GM23338 (cell line): Measurements from ENCODE around the gene C10orf105. TPM values are rescaled to one million over a fixed set of nuclear protein-coding genes. Genes with fewer than 3 reads are reported as not detected.
A peak's percentile ranks its signal among the peaks of the same experiment; 100 is the strongest.

Experiments used
- ATAC-seq: fragments of 200-7000 bp; cut with Tn5 transposase; 3 replicates; pipeline ENCODE4 v1.9.1; 2020
- DNase-seq: peaks from one replicate; pipeline ENCODE4 v3.0.0-alpha.2; 2015; ENCODE audit warnings: low spot score
- H2AFZ ChIP-seq: fragments of 200-600 bp; sonication (generic); 2 replicates; pipeline ENCODE4 v1.8.0; 2016; ENCODE audit warnings: antibody characterized with exemption, mild to moderate bottlenecking, moderate library complexity
- H3F3A ChIP-seq: fragments of 200-600 bp; sonication (generic); replicated peaks from 2 replicates; pipeline ENCODE4 v1.8.0; 2017; ENCODE audit warnings: antibody characterized with exemption, mixed run types, low read depth
- H3K27ac ChIP-seq: fragments of 200-600 bp; sonication (generic); 2 replicates; pipeline ENCODE4 v1.6.1; 2016; ENCODE audit warnings: low read depth
- H3K27me3 ChIP-seq: fragments of 200-600 bp; sonication (generic); 2 replicates; pipeline ENCODE4 v1.8.0; 2016; ENCODE audit warnings: mild to moderate bottlenecking, mixed run types, moderate library complexity; ENCODE audit not compliant: insufficient read depth
- H3K36me3 ChIP-seq: fragments of 200-600 bp; sonication (generic); 2 replicates; pipeline ENCODE4 v1.8.0; 2016; ENCODE audit warnings: mild to moderate bottlenecking; ENCODE audit not compliant: insufficient read depth
- H3K4me1 ChIP-seq: fragments of 200-600 bp; sonication (generic); 2 replicates; pipeline ENCODE4 v1.8.0; 2016; ENCODE audit warnings: mild to moderate bottlenecking, moderate library complexity; ENCODE audit not compliant: insufficient read depth
- H3K4me2 ChIP-seq: fragments of 200-600 bp; sonication (generic); 2 replicates; pipeline ENCODE4 v1.7.1; 2017; ENCODE audit warnings: mixed run types
- H3K4me3 ChIP-seq: fragments of 200-600 bp; sonication (generic); 2 replicates; pipeline ENCODE4 v1.6.1; 2016; ENCODE audit warnings: mixed run types
- H3K79me2 ChIP-seq: fragments of 200-600 bp; sonication (generic); replicated peaks from 2 replicates; pipeline ENCODE4 v1.8.0; 2017; ENCODE audit warnings: mild to moderate bottlenecking; ENCODE audit not compliant: insufficient read depth
- H3K9me2 ChIP-seq: fragments of 200-600 bp; sonication (generic); 2 replicates; pipeline ENCODE4 v1.8.0; 2017; ENCODE audit not compliant: insufficient read depth
- H4K20me1 ChIP-seq: fragments of 200-600 bp; sonication (generic); replicated peaks from 2 replicates; pipeline ENCODE4 v1.8.0; 2017; ENCODE audit warnings: mild to moderate bottlenecking; ENCODE audit not compliant: insufficient read depth
- H3K27ac Mint-ChIP-seq: 2 replicates; pipeline ENCODE4 v1.8.0; 2020; ENCODE audit warnings: inconsistent platforms, mild to moderate bottlenecking, moderate library complexity, mixed read lengths
- H3K27me3 Mint-ChIP-seq: 3 replicates; pipeline ENCODE4 v1.8.0; 2022; ENCODE audit warnings: low read depth, mild to moderate bottlenecking, moderate library complexity, mixed read lengths, inconsistent platforms; ENCODE audit not compliant: insufficient read depth, poor library complexity
- H3K36me3 Mint-ChIP-seq: 3 replicates; pipeline ENCODE4 v1.8.0; 2021; ENCODE audit warnings: low read depth, mild to moderate bottlenecking, inconsistent platforms, moderate library complexity, mixed read lengths
- H3K4me1 Mint-ChIP-seq: 3 replicates; pipeline ENCODE4 v1.8.0; 2020; ENCODE audit warnings: mild to moderate bottlenecking, inconsistent platforms, mixed read lengths
- H3K4me3 Mint-ChIP-seq: 3 replicates; pipeline ENCODE4 v1.8.0; 2021; ENCODE audit warnings: moderate library complexity, mild to moderate bottlenecking, inconsistent platforms, mixed read lengths
- H3K9me3 Mint-ChIP-seq: 3 replicates; pipeline ENCODE4 v1.8.0; 2020; ENCODE audit warnings: moderate library complexity, mild to moderate bottlenecking, inconsistent platforms, mixed read lengths
- CREB1 ChIP-seq: fragments of 250-450 bp; sonication (Bioruptor Pico); IDR thresholded peaks from 2 replicates; pipeline ENCODE4 v1.5.0; 2020; ENCODE audit warnings: low read depth, mild to moderate bottlenecking, moderate library complexity
- JUNB ChIP-seq: IDR thresholded peaks from one replicate; pipeline ENCODE4 v1.6.1; 2016; ENCODE audit warnings: antibody characterized with exemption; ENCODE audit not compliant: unreplicated experiment
- POLR2AphosphoS5 ChIP-seq: IDR thresholded peaks from 2 replicates; pipeline ENCODE4 v1.6.1; 2016; ENCODE audit warnings: antibody characterized with exemption, low read depth
- STAT1 ChIP-seq: IDR thresholded peaks from one replicate; pipeline ENCODE4 v1.6.1; 2016; ENCODE audit warnings: antibody characterized with exemption; ENCODE audit not compliant: unreplicated experiment
- ZNF114 ChIP-seq: fragments of 250-450 bp; sonication (Bioruptor Pico); IDR thresholded peaks from 2 replicates; pipeline ENCODE4 v1.5.0; 2020; ENCODE audit warnings: mild to moderate bottlenecking, moderate library complexity
- polyA plus RNA-seq: library from polyadenylated mRNA; unstranded; fragments of >200 nt; fragmentation: Nextera tagmentation; extraction: Ambion mirVana; gene quantifications from 2 replicates; pipeline ENCODE4 v1.2.1, GENCODE V29; 2016
- total RNA-seq: library from RNA; depleted of rRNA; stranded (reverse); fragments of >200 nt; shearing (Covaris generic); gene quantifications from 2 replicates; pipeline ENCODE4 v1.2.3, GENCODE V29; 2014
- TF ChIP-seq, protein P1 (sequence below): IDR thresholded peaks from 2 replicates; pipeline ENCODE4 v1.6.1; 2016; ENCODE audit warnings: antibody characterized with exemption
- TF ChIP-seq, protein P2 (sequence below): IDR thresholded peaks from one replicate; pipeline ENCODE4 v1.6.1; 2018; ENCODE audit warnings: antibody characterized with exemption; ENCODE audit not compliant: unreplicated experiment

C10orf105 gene
- total and polyA plus RNA-seq, 2 experiments from 2014 or later: 0.15 to 0.17 TPM

DNA sequence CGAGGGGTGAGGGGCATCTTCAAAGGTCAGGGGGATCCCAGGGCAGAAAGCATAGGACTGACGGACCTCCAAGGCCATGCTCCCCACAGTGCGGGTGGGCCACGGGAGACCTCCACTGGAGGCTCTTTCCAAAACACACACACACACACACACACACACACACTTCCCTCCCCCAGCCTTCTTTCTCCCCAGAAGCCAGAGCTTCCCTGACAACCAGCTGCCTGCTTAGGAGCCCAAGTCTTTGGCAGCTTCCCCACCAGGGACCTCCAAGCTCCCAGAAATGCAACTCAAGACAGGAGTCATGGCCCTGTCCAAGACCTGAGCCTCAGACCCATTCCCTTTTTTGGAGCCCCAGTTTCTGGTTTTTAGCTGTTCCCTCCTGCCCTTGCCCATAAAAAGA is 710 bp upstream of the C10orf105 start:
- Mint-ChIP-seq H3K27ac (no peak overlapping the region), H3K4me1 (peaks cover 5% of the 10 kb centered on the region; the same call in 2 of the 3 replicates), H3K27me3 (peaks cover 23% of the 10 kb centered on the region), H3K9me3 (no peaks in the 10 kb centered on the region), H3K4me3 (no peak overlapping the region; the same call in 2 of the 3 replicates), H3K36me3 (no peaks in the 10 kb centered on the region)
- H3F3A ChIP-seq: no peaks in the 10 kb centered on the region
- ATAC-seq: no peak
- no peaks in the 10 kb centered on the region for H4K20me1 ChIP-seq
- H2AFZ ChIP-seq: peak overlapping the region; percentile 85
- H3K9me2 ChIP-seq: no peaks in the 10 kb centered on the region
- H3K27ac ChIP-seq: no peak overlapping the region
- no peak overlapping the region for H3K4me3 ChIP-seq
- no peaks in the 10 kb centered on the region for H3K27me3 ChIP-seq
- H3K79me2 ChIP-seq: no peaks in the 10 kb centered on the region
- H3K4me2 ChIP-seq: no peak overlapping the region
- no peak for DNase-seq
- no peaks in the 10 kb centered on the region for H3K4me1 ChIP-seq
- TF ChIP-seq POLR2AphosphoS5 (no peak), STAT1 (no peak)
- H3K36me3 ChIP-seq: no peaks in the 10 kb centered on the region

DNA sequence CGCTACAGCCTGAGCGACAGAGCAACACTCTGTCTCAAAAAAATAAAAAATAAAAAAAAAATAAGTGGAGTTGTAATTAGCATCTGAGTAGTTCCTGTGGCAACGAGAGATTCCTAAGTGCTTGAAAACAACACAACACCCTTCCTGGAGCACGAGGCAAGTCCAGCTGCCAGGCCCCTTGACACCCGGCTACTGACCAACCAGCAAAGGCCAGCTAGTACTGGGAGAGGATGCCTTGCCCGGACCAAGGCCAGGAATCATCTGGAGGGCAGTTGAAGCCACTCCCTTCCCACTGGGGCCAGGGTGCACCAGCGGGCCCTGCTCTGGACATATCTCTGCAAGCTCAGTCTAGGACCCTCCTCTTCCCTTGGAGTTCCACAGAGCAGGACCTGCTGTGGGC is 536 bp downstream of the C10orf105 start:
- H3K4me2 ChIP-seq: no peak overlapping the region
- no peaks in the 10 kb centered on the region for H3K9me3 Mint-ChIP-seq
- ATAC-seq: no peak
- H4K20me1 ChIP-seq: no peaks in the 10 kb centered on the region
- H3K4me3 Mint-ChIP-seq: no peak overlapping the region
- H3K27ac ChIP-seq: no peak overlapping the region
- H3K4me1 Mint-ChIP-seq: peaks cover 7% of the 10 kb centered on the region; the same call in 2 of the 3 replicates
- H3K4me1 ChIP-seq: peaks cover under 1% of the 10 kb centered on the region; the same call in 1 of the 2 replicates
- no peaks in the 10 kb centered on the region for H3K79me2 ChIP-seq
- no peaks in the 10 kb centered on the region for H3F3A ChIP-seq
- no peaks in the 10 kb centered on the region for H3K9me2 ChIP-seq
- H3K27me3 ChIP-seq: no peaks in the 10 kb centered on the region
- no peaks in the 10 kb centered on the region for H3K36me3 ChIP-seq
- TF ChIP-seq CREB1 (CRISPR knock-in tag): no peak
- no peak overlapping the region for H2AFZ ChIP-seq
- H3K4me3 ChIP-seq: no peak overlapping the region
- no peaks in the 10 kb centered on the region for H3K36me3 Mint-ChIP-seq
- DNase-seq: no peak
- H3K27ac Mint-ChIP-seq: no peak overlapping the region
- H3K27me3 Mint-ChIP-seq: peaks cover 24% of the 10 kb centered on the region

DNA sequence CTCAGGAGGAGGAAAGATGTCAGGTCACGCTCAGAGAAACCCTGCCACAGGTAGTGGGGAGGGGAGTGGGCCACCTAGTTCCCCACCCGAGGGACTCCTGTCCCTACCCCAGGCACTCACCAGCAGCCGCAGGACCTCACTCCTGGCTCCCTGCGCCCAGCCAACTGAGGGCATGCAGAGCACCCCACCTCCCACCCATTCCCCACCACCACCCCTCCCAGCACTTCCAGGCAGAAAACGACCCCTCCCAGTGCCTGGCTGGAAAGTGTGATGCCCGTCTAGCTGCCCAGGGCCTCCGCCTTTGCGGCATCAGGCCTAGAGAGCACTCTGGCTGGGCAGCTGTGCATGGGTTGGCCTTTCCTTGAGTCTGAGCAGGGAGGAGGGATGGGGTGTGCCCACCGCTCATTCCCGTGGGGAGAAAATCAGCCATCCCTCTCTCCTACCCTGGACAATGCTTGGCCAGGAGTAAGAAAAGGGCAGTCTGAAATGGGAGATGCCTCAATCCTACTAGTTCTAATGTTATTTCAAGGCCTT is 1.3 kb downstream of the C10orf105 start:
- no peaks in the 10 kb centered on the region for H3K36me3 Mint-ChIP-seq
- peaks cover 24% of the 10 kb centered on the region for H3K27me3 Mint-ChIP-seq
- no peaks in the 10 kb centered on the region for H4K20me1 ChIP-seq
- H3K79me2 ChIP-seq: no peaks in the 10 kb centered on the region
- DNase-seq (no peak), ATAC-seq (no peak)
- no peaks in the 10 kb centered on the region for H3K36me3 ChIP-seq
- H3K9me2 ChIP-seq: no peaks in the 10 kb centered on the region
- H2AFZ ChIP-seq: no peak overlapping the region
- no peak overlapping the region for H3K4me3 ChIP-seq
- H3F3A ChIP-seq: no peaks in the 10 kb centered on the region
- H3K9me3 Mint-ChIP-seq: no peaks in the 10 kb centered on the region
- H3K4me3 Mint-ChIP-seq: no peak overlapping the region
- peaks cover 6% of the 10 kb centered on the region for H3K4me1 ChIP-seq
- H3K27ac Mint-ChIP-seq: no peak overlapping the region
- H3K4me2 ChIP-seq: no peak overlapping the region
- no peak overlapping the region for H3K27ac ChIP-seq
- peaks cover 15% of the 10 kb centered on the region for H3K4me1 Mint-ChIP-seq
- H3K27me3 ChIP-seq: no peaks in the 10 kb centered on the region
- TF ChIP-seq, protein P1, sequence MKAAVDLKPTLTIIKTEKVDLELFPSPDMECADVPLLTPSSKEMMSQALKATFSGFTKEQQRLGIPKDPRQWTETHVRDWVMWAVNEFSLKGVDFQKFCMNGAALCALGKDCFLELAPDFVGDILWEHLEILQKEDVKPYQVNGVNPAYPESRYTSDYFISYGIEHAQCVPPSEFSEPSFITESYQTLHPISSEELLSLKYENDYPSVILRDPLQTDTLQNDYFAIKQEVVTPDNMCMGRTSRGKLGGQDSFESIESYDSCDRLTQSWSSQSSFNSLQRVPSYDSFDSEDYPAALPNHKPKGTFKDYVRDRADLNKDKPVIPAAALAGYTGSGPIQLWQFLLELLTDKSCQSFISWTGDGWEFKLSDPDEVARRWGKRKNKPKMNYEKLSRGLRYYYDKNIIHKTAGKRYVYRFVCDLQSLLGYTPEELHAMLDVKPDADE: no peak
- TF ChIP-seq, protein P2, sequence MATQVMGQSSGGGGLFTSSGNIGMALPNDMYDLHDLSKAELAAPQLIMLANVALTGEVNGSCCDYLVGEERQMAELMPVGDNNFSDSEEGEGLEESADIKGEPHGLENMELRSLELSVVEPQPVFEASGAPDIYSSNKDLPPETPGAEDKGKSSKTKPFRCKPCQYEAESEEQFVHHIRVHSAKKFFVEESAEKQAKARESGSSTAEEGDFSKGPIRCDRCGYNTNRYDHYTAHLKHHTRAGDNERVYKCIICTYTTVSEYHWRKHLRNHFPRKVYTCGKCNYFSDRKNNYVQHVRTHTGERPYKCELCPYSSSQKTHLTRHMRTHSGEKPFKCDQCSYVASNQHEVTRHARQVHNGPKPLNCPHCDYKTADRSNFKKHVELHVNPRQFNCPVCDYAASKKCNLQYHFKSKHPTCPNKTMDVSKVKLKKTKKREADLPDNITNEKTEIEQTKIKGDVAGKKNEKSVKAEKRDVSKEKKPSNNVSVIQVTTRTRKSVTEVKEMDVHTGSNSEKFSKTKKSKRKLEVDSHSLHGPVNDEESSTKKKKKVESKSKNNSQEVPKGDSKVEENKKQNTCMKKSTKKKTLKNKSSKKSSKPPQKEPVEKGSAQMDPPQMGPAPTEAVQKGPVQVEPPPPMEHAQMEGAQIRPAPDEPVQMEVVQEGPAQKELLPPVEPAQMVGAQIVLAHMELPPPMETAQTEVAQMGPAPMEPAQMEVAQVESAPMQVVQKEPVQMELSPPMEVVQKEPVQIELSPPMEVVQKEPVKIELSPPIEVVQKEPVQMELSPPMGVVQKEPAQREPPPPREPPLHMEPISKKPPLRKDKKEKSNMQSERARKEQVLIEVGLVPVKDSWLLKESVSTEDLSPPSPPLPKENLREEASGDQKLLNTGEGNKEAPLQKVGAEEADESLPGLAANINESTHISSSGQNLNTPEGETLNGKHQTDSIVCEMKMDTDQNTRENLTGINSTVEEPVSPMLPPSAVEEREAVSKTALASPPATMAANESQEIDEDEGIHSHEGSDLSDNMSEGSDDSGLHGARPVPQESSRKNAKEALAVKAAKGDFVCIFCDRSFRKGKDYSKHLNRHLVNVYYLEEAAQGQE: no peak
- no peak for TF ChIP-seq POLR2AphosphoS5
- TF ChIP-seq JUNB: no peak
- TF ChIP-seq CREB1 (CRISPR knock-in tag): no peak
- TF ChIP-seq ZNF114 (CRISPR knock-in tag): no peak
